SK-MEL-5 (cell line): ENCODE measurements around the gene NEBL. TPM values are rescaled to one million over a fixed set of nuclear protein-coding genes. Genes with fewer than 3 reads are reported as not detected.
"Not testable (repeated sequence)": the region's sequence is repeated elsewhere in the genome, so short reads cannot be mapped to it uniquely, and the experiment has no call there.

Source experiments
- DNase-seq: peaks from one replicate; pipeline ENCODE4 v3.0.0-alpha.2; 2016; ENCODE audit warnings: low read depth, low spot score
- in situ Hi-C: cut with HindIII; loops from 2 replicates; pipeline ENCODE4 v1.10.0; 2016; ENCODE audit warnings: low sequenced_read_pairs, high pct_unique_total_duplicates, low pct_unique_long_range_greater_than_20kb
- polyA plus RNA-seq, 2 experiments: library from polyadenylated mRNA; depleted of rRNA; stranded (reverse); fragments of >200 nt; gene quantifications; 2 replicates each; pipeline ENCODE4 v1.2.3, GENCODE V29; 2015
- total RNA-seq: library from RNA; depleted of rRNA; stranded (reverse); fragments of >200 nt; shearing (Covaris generic); gene quantifications from 2 replicates; pipeline ENCODE4 v1.2.3, GENCODE V29; 2014; rRNA removed

Gene NEBL
- under 0.01 TPM in 1 of 2 replicates, not detected in the other for total RNA-seq
- not detected in 2 replicates for polyA plus RNA-seq (2015; cell fraction: cytosol; rRNA removed)
- polyA plus RNA-seq (2015; cell fraction: nucleus; rRNA removed): 2.7 TPM in 1 of 2 replicates, not detected in the other

GRCh38 chr10:20897146-20897825 is at the start of gene NEBL:
TSS of gene NEBL (minus strand) at chr10:20897311. CDS start at chr10:20897205, 106 bp downstream.
- in situ Hi-C loops: no loop called here
- no peak for DNase-seq

GRCh38 chr10:20945546-20946332 is 48.6 kb upstream of the NEBL start:
- no peak for DNase-seq
- in situ Hi-C loops: no loop called here

- in situ Hi-C loops: no loop called here
These were observed 47.8 kb upstream of the NEBL start for GRCh38 chr10:20944789-20945502.

GRCh38 chr10:20939414-20939813 is 42.3 kb upstream of the NEBL start:
- in situ Hi-C loops, DNase-seq: not testable (repeated sequence)

More at GRCh38 chr10:20944789-20945502, 47.8 kb upstream of the NEBL start:
- DNase-seq: no peak

GRCh38 chr10:20936396-20936795 is 39.3 kb upstream of the NEBL start:
- in situ Hi-C loops: no loop called here
- DNase-seq: no peak

GRCh38 chr10:20935931-20936330 is 38.8 kb upstream of the NEBL start:
- no peak for DNase-seq
- in situ Hi-C loops: no loop called here

GRCh38 chr10:20935301-20935700 is 38.2 kb upstream of the NEBL start:
- in situ Hi-C loops: no loop called here
- no peak for DNase-seq

GRCh38 chr10:20933705-20934104 is 36.6 kb upstream of the NEBL start:
- in situ Hi-C loops: no loop called here
- no peak for DNase-seq

- in situ Hi-C loops: no loop called here
- no peak for DNase-seq
These were observed 35.6 kb upstream of the NEBL start for GRCh38 chr10:20932606-20933126.

GRCh38 chr10:20931156-20931795 is 34.2 kb upstream of the NEBL start:
- no peak for DNase-seq
- in situ Hi-C loops: no loop called here

GRCh38 chr10:20927456-20927855 is 30.3 kb upstream of the NEBL start:
- in situ Hi-C loops: no loop called here

GRCh38 chr10:20922451-20922850 is 25.3 kb upstream of the NEBL start:
- in situ Hi-C loops: no loop called here

More at GRCh38 chr10:20927456-20927855, 30.3 kb upstream of the NEBL start:
- DNase-seq: no peak

GRCh38 chr10:20922033-20922432 is 24.9 kb upstream of the NEBL start:
- in situ Hi-C loops: no loop called here
- DNase-seq: no peak

More at GRCh38 chr10:20922451-20922850, 25.3 kb upstream of the NEBL start:
- no peak for DNase-seq

- in situ Hi-C loops: no loop called here
- no peak for DNase-seq
These were observed 22.9 kb upstream of the NEBL start for GRCh38 chr10:20920061-20920460.

- in situ Hi-C loops: no loop called here
- DNase-seq: no peak
These were observed 22.4 kb upstream of the NEBL start for GRCh38 chr10:20919481-20919880.

- in situ Hi-C loops: no loop called here
- no peak for DNase-seq
These were observed 19.9 kb upstream of the NEBL start for GRCh38 chr10:20916976-20917375.

- no peak for DNase-seq
- in situ Hi-C loops: no loop called here
These were observed 15.9 kb upstream of the NEBL start for GRCh38 chr10:20912969-20913368.
